ENCODE data around the gene PDE4B.

Gene PDE4B

DNA sequence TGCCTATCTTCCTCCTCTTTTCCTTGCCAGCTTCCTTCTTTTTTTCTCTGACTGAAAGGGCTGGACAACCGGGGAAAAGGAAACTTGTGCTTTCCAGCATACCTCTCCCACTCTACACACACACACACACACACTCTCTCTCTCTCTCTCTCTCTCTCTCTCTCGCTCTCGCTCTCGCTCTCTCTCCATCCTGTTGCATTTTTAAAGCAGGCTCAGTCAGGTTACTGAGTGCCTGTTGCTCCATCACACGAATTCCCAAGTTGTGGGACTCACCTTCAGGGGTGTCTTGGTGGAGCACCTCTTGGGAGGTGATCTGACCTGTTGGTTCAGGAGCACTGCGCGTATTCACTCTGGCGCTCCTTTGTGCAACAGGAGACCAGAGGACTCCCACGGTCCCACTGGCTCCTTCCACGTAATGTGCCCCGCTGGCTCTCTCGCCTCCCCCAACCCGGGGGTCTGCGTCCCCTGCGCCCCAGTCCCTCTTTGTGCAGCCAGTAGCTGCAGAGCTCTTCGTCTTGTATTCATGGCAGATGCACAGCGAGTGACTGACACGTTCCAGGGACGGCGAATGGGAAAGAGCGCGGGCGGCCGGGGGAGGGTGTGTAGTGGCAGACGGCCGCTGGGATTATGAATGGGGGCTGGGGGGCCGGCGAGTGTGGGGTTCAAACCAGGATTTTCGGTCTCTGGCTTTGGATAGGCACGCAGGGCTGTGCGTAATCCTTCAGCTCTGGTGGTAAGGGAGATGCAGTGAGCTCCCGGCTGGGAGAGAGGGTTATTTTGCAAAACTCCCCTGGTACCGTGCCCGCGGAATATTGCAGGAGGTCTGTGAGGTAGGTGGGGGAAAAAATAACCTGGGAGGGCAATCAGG is 660 bp upstream of the PDE4B start:
- TF ChIP-seq, protein P1, sequence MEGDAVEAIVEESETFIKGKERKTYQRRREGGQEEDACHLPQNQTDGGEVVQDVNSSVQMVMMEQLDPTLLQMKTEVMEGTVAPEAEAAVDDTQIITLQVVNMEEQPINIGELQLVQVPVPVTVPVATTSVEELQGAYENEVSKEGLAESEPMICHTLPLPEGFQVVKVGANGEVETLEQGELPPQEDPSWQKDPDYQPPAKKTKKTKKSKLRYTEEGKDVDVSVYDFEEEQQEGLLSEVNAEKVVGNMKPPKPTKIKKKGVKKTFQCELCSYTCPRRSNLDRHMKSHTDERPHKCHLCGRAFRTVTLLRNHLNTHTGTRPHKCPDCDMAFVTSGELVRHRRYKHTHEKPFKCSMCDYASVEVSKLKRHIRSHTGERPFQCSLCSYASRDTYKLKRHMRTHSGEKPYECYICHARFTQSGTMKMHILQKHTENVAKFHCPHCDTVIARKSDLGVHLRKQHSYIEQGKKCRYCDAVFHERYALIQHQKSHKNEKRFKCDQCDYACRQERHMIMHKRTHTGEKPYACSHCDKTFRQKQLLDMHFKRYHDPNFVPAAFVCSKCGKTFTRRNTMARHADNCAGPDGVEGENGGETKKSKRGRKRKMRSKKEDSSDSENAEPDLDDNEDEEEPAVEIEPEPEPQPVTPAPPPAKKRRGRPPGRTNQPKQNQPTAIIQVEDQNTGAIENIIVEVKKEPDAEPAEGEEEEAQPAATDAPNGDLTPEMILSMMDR (IDR thresholded peaks at IDR 0.05), result no peak

DNA sequence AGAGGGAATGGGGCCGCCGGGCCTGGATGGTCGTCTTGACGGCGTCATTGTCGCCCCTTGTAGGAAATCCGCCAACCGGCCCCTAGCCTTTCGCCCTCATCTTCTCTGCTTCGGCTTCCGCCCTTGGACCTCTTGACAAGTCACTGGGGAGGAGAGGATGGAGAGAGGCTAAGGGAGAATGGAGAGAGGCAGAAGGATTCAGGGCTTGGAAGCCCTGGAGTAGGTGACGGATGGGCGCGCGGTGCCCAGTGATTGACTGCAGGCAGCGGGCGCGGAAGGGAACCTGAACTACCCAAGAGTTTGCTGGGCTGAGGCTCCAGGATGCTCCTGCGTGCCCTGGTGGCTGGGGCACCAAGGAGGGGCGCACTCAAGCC is 651 bp downstream of the PDE4B start:
- no peaks in the 10 kb centered on the region for H3K36me3 ChIP-seq (ENCODE audit: control insufficient read depth, insufficient read depth, low read length)
- TF ChIP-seq, protein P1 (IDR thresholded peaks at IDR 0.05), result no peak
- H3K79me2 ChIP-seq, result no peaks in the 10 kb centered on the region
- no peak overlapping the region for H3K9ac ChIP-seq
- H3K9me3 ChIP-seq (ENCODE audit: control insufficient read depth, low read length), result no peaks in the 10 kb centered on the region
- no peak overlapping the region for H2AFZ ChIP-seq
- H3K27me3 ChIP-seq (ENCODE audit: control insufficient read depth, insufficient read depth, low read length), result peaks cover 7% of the 10 kb centered on the region
- H3K4me2 ChIP-seq (ENCODE audit: low read length), result peak overlapping the region; percentile 29
- no peak overlapping the region for H3K4me3 ChIP-seq (ENCODE audit: low read depth, low read length)
- H3K27ac ChIP-seq, result no peak overlapping the region
- H3K4me1 ChIP-seq, result no peaks in the 10 kb centered on the region

More for the DNA sequence above, 660 bp upstream of the PDE4B start:
- Histone ChIP-seq H3K27me3 (ENCODE audit: control insufficient read depth, insufficient read depth, low read length) (peaks cover 7% of the 10 kb centered on the region), H3K9me3 (ENCODE audit: control insufficient read depth, low read length) (no peaks in the 10 kb centered on the region), H3K79me2 (no peaks in the 10 kb centered on the region), H3K4me2 (ENCODE audit: low read length) (peak overlapping the region; percentile 40), H3K9ac (no peak overlapping the region), H3K4me3 (ENCODE audit: low read depth, low read length) (no peak overlapping the region), H3K4me1 (no peaks in the 10 kb centered on the region), H2AFZ (no peak overlapping the region), H3K27ac (no peak overlapping the region), H3K36me3 (ENCODE audit: control insufficient read depth, insufficient read depth, low read length) (no peaks in the 10 kb centered on the region)

DNA sequence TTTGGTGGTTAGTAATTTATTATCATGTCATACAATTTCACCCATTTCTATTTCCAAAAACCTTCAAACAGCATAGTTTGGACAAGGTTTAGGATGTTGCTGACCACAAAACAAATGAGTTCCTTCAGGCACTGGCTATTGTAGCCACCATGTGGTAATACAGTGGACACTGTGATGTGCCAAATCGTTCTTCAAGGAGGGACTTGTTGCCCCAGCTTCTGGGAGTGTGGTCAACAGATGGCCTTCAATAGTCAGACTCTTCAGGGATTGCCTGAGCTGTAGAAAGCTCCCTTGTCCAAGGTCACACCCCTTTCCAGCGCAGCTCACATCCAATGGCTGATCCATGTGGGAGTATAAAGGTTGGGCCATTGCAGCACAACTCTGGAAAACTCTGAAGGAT is 2.6 kb downstream of the PDE4B start:
- no peak overlapping the region for H3K4me2 ChIP-seq (ENCODE audit: low read length)
- no peaks in the 10 kb centered on the region for H3K36me3 ChIP-seq (ENCODE audit: control insufficient read depth, insufficient read depth, low read length)
- no peaks in the 10 kb centered on the region for H3K79me2 ChIP-seq
- H3K4me1 ChIP-seq, result no peaks in the 10 kb centered on the region
- no peak overlapping the region for H2AFZ ChIP-seq
- no peak overlapping the region for H3K27ac ChIP-seq
- no peak overlapping the region for H3K4me3 ChIP-seq (ENCODE audit: low read depth, low read length)
- no peaks in the 10 kb centered on the region for H3K9me3 ChIP-seq (ENCODE audit: control insufficient read depth, low read length)
- H3K9ac ChIP-seq, result no peak overlapping the region
- peaks cover 7% of the 10 kb centered on the region for H3K27me3 ChIP-seq (ENCODE audit: control insufficient read depth, insufficient read depth, low read length)
- TF ChIP-seq, protein P1 (IDR thresholded peaks at IDR 0.05), result no peak

DNA sequence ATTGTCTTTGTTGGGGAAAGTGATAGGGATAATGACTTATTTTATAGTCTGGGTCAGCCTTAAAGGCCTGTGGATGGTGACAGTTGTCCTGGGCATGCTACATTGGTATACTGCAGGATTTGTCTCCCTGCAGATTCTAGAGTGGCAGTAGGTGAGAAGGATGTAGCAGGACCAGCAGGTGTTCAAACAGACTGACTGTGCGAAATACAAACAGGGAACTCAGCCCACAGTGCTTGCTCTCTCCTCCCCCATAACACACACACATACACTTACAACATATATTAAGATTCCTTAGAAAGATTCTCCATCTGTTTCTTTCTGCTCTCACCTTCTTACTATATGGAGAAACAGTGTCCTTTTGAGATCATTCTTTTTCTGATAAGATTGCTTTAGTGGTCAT is 6.9 kb downstream of the PDE4B start:
- Histone ChIP-seq H3K4me1 (no peaks in the 10 kb centered on the region), H3K27me3 (ENCODE audit: control insufficient read depth, insufficient read depth, low read length) (no peaks in the 10 kb centered on the region)
- TF ChIP-seq, protein P1 (IDR thresholded peaks at IDR 0.05), result no peak

DNA sequence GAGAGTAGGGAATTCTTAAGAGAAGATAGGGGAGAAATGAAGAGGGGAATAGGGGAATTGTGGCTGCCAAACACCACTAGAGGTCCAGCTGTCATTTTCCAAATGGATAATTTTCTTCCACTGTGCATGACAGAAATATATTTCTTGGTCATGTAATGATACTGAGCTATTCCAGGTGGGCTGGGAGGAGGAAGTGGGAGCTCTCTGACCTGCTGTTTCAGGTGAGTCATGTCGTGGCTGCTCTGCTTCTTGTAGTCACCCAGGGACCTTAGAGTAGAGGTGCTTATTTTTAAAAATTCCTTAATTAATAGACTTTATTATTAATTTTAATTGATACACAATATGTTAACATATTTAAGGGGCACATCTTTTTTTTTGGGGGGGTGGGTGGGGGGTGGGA is 11.9 kb downstream of the PDE4B start:
- Histone ChIP-seq H3K27ac (no peak overlapping the region), H3K4me3 (ENCODE audit: low read depth, low read length) (no peak overlapping the region), H3K4me1 (no peaks in the 10 kb centered on the region), H2AFZ (no peak overlapping the region), H3K36me3 (ENCODE audit: control insufficient read depth, insufficient read depth, low read length) (no peaks in the 10 kb centered on the region), H3K27me3 (ENCODE audit: control insufficient read depth, insufficient read depth, low read length) (no peaks in the 10 kb centered on the region), H3K9ac (no peak overlapping the region), H3K9me3 (ENCODE audit: control insufficient read depth, low read length) (no peaks in the 10 kb centered on the region), H3K4me2 (ENCODE audit: low read length) (no peak overlapping the region), H3K79me2 (no peaks in the 10 kb centered on the region)
- TF ChIP-seq, protein P1 (IDR thresholded peaks at IDR 0.05), result no peak

More for the DNA sequence above, 6.9 kb downstream of the PDE4B start:
- H3K4me2 ChIP-seq (ENCODE audit: low read length), result no peak overlapping the region
- H2AFZ ChIP-seq, result no peak overlapping the region
- no peaks in the 10 kb centered on the region for H3K9me3 ChIP-seq (ENCODE audit: control insufficient read depth, low read length)
- no peak overlapping the region for H3K9ac ChIP-seq
- H3K79me2 ChIP-seq, result no peaks in the 10 kb centered on the region
- no peak overlapping the region for H3K4me3 ChIP-seq (ENCODE audit: low read depth, low read length)
- no peak overlapping the region for H3K27ac ChIP-seq
- no peaks in the 10 kb centered on the region for H3K36me3 ChIP-seq (ENCODE audit: control insufficient read depth, insufficient read depth, low read length)

Measured in parathyroid adenoma (tissue), 2 donors.